Erythroblast (primary cell): ENCODE data around the gene ABR.
A peak's percentile ranks its signal among the peaks of the same experiment; 100 is the strongest.

Experiments
- DNase-seq, 2 experiments: peaks; one replicate each; lab custom pipeline; 2025; lab: John Stamatoyannopoulos, UW
- GATA1 ChIP-seq: IDR thresholded peaks from 2 replicates; pipeline ENCODE4 v1.6.1; 2011; ENCODE audit warnings: low read depth, mild to moderate bottlenecking, control low read depth, low read length, moderate library complexity
- POLR2A ChIP-seq: IDR thresholded peaks from 2 replicates; pipeline ENCODE4 v1.6.1; 2011; ENCODE audit warnings: mild to moderate bottlenecking, low read length

Gene ABR

DNA sequence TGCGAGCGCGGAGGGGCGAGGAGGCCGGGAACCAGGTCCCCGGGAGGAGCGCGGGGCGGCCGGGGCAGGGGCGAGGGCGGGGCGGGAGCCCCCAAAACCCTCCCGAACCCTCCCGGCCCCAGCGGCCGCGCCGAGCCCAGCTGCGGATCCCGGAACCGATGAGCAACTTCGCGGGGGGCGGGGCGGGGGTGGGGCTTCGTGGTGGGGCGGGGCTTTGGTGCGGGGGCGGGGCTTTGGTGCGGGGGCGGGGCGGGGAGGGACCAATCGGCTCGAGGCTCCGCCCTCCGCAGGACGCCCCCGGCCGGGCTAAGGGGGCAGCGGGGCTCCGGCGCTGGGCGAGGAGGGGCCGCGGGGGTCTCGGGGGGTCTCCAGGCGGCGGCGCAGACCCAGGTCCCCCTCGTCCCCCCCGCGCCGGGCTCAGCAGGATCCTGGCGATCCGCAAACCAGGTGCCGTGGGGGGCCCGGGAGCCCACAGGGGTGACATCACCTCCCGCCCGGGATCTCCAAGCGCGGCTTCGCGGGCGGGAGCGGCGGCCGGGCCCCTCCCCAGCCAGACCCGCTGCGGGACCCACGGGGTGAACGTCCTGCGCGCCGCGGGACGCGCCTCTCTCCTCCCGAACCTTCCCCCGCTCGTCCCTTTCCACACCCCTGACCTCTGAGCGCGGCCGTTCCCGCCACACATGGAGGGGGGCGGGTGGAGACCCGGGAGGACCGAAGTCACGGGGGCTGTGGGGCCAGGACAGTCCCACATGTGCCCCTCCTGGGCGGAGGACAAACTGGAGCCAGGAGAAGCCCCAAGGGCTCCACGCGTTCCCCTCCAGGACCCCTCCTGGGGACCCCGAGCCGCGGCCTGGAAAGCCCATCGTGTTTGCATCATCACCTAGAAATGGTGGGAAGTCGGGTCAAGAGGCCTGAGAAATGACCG, at the start of gene ABR:
TSS of gene ABR (minus strand) at position 164 of the 925 bp plus-strand sequence. CDS start 254 bp downstream, outside the sequence.
- DNase-seq = peak in 1 of 2 experiments; percentile 19
- TF ChIP-seq POLR2A = no peak
- no peak for TF ChIP-seq GATA1

DNA sequence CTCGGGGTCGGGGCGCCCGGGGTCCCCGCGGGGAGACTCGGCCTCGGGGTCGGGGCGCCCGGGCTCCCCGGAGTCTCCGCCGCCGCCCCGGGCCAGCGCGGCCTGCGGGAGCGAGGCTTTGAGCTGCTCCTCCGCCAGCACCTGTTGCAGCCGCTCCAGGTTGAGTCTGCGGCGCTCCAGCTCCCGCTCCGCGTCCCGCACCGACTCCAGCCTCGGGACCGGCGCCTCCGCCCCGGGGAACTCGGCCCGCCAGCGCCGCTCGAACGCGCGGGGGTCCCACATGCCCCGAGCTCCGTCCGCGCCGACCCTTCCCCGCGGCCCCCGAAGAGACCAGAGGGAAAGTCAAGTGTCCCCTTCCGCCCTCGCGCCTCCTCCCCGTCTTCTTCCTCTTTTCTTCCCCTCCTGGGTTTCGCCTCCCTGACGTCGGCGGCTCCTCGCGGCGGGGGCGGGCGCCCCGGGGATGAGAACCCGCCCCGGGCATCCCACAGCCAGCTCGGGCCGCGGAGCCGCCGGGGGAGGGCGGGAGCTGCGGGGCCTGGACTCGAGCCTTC, 49.6 kb upstream of the ABR start:
- DNase-seq = no peak
- TF ChIP-seq GATA1 = no peak

DNA sequence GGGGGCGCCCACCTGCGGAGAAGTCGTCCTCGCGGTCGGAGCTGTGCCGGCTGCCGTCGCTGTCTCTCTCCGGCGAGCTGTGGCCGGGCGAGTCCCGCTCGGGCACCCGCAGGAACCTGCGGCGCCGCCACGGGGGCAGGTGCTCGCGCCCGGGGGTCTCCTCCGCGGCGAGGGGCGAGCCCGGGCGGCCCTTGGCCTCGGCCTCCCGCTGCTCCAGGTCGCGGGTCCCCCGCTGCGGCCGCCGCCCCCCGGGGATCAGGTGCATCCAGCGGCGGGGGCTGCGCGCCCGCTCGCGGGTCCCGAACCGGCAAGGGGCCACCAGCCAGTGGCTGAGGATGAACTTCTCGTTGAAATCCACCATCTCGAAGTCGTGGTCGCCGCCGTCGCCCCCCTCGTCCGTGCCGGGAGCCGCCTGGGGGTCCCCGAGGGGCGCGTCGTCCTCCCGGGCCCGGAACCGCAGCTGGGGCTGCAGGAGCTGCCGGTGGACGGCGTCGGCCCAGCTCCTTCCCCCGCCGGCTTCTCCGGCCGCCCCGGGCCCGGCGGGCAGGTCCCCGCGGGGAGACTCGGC, 49.1 kb upstream of the ABR start:
- TF ChIP-seq GATA1 (no peak), POLR2A (no peak)
- DNase-seq = no peak

DNA sequence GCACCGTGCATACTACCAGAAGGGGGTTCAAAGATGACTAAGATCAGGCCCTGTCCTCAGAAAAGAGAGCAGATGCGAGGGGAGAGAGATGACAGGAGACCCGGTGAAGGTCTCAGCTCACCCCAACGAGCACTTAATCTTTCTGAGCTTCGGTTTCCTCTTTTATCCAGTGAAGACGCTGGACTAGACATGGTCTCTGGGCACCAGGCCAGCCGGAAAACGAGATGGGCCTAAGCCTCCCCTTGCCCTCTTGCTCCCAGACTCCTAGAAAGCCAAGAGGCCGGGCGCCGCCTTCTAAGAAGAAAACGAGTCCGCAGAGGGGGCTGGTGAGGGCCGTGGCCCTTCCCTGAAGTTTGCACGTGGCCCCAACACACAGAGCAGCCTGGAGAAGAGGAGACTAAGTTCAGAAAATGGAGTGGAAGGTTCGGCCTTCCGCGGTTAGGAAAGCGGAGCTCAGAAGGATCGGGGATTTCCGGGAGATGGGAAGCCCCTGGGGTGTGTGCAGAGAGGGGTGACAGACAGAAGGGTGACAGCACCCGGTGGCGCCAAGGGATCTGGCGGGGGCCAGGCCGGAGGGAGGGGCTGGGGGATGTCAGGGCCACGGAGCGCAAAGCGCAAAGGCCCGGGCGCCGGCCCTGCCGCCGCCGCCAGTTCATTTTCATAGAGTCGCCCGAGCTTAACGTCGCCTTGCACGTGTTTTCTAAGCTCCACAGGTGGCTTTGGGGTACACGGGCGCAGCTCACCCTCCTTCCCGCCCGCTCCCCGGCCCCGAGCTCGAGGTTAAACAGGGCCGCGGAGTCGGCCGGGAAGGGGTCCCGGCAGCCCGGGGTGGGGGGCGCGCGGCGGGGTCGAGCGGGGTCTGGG, 48.4 kb upstream of the ABR start:
- no peak for DNase-seq

DNA sequence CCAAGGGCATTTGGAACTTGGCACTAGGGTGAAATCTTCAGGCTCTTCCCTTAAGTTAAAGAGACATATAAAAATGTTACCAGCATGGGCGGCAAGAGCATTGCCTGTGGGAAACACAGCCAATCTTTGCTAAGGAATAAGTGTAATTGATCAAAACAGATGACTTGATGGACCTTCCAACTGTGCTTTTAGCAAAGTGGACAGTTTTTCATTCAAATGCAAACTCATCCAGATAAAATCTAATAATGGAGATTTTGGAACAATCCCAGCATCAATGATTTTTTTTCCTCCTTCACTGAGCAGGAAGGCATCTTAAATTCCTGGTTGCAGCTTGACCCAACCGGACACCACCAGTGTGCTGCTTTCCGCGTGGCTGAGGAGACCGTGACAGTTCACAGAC, 47.6 kb upstream of the ABR start:
- no peak for TF ChIP-seq GATA1
- no peak for TF ChIP-seq POLR2A
- no peak for DNase-seq

More for the DNA sequence above, 48.4 kb upstream of the ABR start:
- no peak for TF ChIP-seq GATA1
- no peak for TF ChIP-seq POLR2A

DNA sequence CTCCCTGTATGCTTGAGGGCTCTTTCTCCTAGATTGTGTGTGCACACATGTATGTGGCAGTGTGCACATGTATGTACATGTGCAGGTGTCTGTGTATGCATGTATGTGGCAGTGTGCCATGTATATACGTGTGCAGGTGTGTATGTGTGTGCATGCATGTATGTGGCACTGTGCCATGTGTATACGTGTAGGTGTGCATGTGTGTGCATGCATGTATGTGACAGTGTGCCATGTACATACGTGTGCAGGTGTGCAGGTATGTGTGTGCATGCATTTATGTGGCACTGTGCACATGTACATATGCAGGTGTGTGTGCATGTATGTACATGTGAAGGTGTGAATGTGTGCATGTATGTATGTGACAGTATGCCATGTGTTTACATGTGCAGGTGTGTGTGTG, 46.5 kb upstream of the ABR start:
- TF ChIP-seq POLR2A (no peak), GATA1 (no peak)
- no peak for DNase-seq

DNA sequence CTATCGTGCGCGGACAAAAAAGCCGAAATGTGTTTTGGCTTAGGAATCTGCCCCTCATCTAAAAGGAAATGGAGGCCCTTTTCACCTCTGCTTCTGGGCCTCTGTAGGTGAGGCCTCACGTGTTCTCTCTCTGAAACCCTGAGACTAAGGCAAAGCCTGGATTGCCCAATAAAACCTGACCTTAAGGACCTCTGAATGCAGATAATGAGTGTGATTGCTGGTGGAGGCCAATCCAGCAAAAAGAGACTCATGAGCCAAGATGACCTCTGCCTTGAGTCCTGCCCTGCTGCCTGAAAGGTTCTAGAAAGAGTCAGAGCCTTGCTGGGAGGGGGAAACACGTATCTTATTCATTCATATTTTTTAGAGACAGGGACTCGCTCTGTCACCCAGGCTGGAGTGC, 44.5 kb upstream of the ABR start:
- TF ChIP-seq POLR2A = no peak
- no peak for TF ChIP-seq GATA1
- DNase-seq = no peak

DNA sequence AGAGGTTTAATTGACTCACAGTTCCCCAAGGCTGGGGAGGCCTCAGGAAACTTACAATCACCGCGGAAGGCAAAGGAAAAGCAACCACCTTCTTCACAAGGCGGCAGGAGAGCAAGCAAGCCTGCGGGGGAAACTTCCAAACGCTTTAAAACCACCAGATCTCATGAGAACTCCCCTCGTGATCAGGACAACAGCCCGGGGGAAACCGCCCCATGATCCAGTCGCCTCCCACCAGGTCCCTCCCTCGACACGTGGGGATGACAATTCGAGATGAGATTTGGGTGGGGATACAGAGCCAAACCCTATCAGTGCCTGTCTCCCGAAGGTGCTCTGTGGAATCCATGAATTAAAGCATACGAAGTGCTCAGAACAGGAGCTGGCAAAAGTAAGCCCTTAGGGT, 43.9 kb upstream of the ABR start:
- TF ChIP-seq POLR2A (no peak), GATA1 (no peak)
- no peak for DNase-seq

DNA sequence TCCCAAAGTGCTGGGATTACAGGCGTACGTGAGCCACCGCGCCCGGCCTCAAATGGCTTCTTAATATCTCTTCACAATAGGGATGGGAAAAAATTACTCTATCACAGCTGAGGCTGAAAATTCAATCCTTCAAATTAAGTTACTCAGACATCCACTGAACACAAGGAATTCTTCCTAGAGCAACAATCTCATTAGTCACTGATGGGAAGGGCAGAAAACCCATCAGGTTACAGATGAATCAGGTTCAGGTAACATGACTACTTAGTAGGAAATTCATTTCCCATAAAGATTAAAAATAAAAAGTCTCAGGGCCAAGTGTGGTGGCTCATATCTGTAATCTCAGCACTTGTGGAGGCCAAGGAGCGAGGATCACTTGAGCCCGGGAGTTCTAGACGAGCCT, 42.5 kb upstream of the ABR start:
- TF ChIP-seq GATA1 (no peak), POLR2A (no peak)
- no peak for DNase-seq

DNA sequence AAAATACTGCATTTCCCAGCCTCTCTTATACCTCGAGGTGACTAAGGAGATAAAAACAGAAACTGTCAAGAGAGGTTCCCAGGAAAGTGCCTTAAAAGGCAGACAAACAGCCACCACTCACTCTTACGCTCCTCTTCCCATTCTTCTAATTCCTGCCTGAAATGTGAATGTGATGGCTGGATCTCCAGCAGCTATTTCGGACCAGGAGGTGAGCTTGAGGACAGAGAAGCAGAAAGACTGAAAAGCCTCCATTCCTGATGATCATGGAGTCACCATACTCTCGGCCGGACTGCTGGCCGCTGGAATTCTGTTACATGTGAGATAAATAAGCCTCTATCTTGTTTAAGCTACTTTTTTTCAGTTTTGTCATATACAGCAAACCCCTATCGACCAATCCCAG, 41.4 kb upstream of the ABR start:
- no peak for TF ChIP-seq POLR2A
- TF ChIP-seq GATA1 = no peak
- DNase-seq = no peak

DNA sequence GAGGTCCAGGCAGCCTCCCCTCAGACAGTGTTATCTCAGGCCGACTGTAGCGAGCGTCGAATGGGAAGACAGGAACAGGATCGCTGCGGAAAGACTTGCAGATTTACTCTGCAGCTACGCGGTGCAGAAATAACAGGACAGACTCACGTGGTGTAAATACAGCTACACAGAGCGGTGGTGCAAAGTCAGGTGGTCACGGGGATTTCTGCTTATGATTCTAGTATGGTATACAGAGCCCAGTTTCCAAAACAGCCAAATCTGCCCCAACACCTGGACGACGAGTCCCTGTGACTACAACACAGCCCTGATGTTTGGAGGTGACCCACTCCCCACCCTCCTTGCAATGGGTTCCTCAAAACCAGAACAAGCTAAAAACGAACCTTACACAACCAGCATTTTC, 40.6 kb upstream of the ABR start:
- DNase-seq = no peak
- TF ChIP-seq POLR2A (no peak), GATA1 (no peak)

DNA sequence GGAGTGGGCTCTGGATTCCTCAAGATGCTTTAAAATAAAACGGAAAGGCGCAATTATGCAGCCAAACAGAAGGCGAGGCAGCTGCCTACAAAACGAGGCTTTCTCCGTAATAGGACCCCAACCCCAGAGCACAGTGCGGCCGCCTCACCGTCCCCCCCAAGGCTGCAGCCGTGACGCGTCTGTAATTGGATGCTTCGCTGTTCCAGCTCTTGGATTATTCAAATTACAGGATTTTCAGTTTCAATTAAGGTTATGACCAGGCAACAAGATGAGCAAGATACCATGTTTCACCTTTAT, 37.3 kb upstream of the ABR start:
- TF ChIP-seq POLR2A (no peak), GATA1 (no peak)

DNA sequence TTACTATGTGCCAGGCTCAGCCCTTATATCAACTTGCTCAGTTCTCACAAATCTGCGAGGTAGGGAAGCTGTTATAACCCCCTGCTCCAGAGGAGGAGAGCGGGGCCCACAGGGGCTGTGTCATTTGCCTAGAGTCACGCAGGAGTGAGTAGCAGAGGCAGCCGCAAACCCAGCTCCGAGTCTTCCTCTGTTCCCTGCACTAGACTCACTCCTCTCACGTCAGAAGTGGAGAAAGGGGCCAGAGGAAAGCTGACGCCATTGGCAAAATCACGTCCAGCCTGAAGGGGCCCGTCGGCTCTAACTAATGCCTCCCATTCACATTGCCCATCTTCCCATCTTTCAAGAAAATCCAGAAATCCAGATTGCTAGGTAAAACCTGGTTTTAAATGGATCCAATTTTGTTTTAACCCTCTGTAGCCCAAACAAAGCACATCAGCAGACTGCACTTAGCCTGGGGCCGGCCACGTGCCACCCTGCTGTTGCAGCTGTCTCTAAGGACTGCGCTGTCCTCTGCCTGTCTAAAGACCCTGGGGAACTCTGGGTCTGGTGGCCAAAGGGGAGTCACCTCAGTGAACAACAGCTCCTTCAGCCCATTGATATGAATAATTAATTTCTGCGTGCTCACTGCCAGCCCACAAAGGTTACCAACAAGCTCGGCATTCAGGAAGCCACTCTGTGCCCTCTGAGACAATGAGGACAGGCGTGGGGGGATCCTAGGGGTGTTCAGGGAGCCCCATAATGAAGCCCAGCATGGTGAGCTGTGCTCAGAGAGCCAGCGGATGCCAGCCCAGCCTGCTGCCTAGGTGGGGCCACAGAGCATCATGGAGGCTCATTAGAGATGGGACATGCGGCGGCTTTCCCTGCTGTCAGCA, 36.7 kb upstream of the ABR start:
- TF ChIP-seq POLR2A = no peak
- no peak for TF ChIP-seq GATA1
- no peak for DNase-seq

More for the DNA sequence above, 37.3 kb upstream of the ABR start:
- DNase-seq = no peak

DNA sequence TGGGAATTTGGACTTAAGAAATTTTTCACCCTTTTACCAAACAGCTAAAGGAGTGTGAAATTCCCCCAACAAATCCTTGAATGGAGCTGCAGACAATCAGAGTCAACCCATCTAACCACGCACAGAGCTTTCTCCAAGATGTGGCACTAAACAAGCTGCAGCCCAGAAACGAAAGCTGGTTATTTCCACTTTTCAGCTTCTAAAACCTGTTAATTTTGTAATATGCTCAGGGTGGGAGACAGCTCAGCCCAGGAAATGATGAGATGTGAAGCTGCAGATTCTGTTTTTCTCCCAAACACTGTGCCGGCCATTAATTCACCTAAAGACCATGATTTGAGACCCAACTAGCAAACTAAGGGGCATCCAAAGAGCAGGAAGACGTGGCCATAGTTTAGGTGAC, 33.2 kb upstream of the ABR start:
- no peak for TF ChIP-seq POLR2A
- no peak for TF ChIP-seq GATA1
- no peak for DNase-seq
